H1 (cell line): ENCODE measurements around the gene PLCL1. TPM values are rescaled to one million over a fixed set of nuclear protein-coding genes. Genes with fewer than 3 reads are reported as not detected.

Experiments used
- CTCF ChIA-PET: fragments of 300-600 bp; sonication (Branson Sonifier 250); formaldehyde crosslinking; loops from one replicate; lab custom pipeline; 2021; ENCODE audit not compliant: partially characterized antibody; lab: Charles Lee
- POLR2A ChIA-PET: fragments of 300-600 bp; sonication (Branson Sonifier 250); formaldehyde crosslinking; loops from one replicate; lab custom pipeline; 2021; ENCODE audit warnings: inconsistent platforms; ENCODE audit not compliant: partially characterized antibody; lab: Charles Lee
- DNase-seq, 2 experiments: peaks; one replicate each; pipeline versions ENCODE4 v3.0.0 to v3.0.0-alpha.2; 2010 to 2022; ENCODE audit warnings: low spot score in 2 of 2, low read depth in 1 of 2, mixed read lengths in 1 of 2
- FAIRE-seq: peaks from 2 replicates; lab custom pipeline; 2011; peaks lifted over from hg19 to GRCh38; lab: Jason Lieb, UNC
- H2AFZ ChIP-seq: 2 replicates; pipeline ENCODE4 v1.8.1; 2012; ENCODE audit warnings: low read length, inconsistent platforms
- H2AK5ac ChIP-seq: 2 replicates; pipeline ENCODE4 v1.6.1; 2013; ENCODE audit warnings: low read depth, low read length
- H2BK120ac ChIP-seq: replicated peaks from 2 replicates; pipeline ENCODE3; 2013; ENCODE audit warnings: low read depth, low read length, inconsistent platforms
- H2BK12ac ChIP-seq: 2 replicates; pipeline ENCODE4 v1.6.1; 2013; ENCODE audit warnings: low read depth, low read length
- H2BK15ac ChIP-seq: 2 replicates; pipeline ENCODE4 v1.6.1; 2013; ENCODE audit warnings: low read length
- H2BK20ac ChIP-seq: 2 replicates; pipeline ENCODE4 v1.6.1; 2013; ENCODE audit warnings: low read length
- H2BK5ac ChIP-seq: 2 replicates; pipeline ENCODE4 v1.6.1; 2013; ENCODE audit warnings: low read depth, low read length
- H3K14ac ChIP-seq: 2 replicates; pipeline ENCODE4 v1.6.1; 2013; ENCODE audit warnings: inconsistent platforms; ENCODE audit not compliant: insufficient read length
- H3K18ac ChIP-seq: 2 replicates; pipeline ENCODE4 v1.6.1; 2013; ENCODE audit warnings: low read length; ENCODE audit errors: extremely low read depth
- H3K23ac ChIP-seq: 2 replicates; pipeline ENCODE4 v1.6.1; 2013; ENCODE audit warnings: inconsistent platforms; ENCODE audit not compliant: insufficient read length
- H3K23me2 ChIP-seq: 2 replicates; pipeline ENCODE4 v1.6.1; 2013; ENCODE audit warnings: low read depth, low read length
- H3K27ac ChIP-seq: 2 replicates; pipeline ENCODE4 v1.6.1; 2011; ENCODE audit warnings: low read depth, low read length, inconsistent platforms
- H3K27me3 ChIP-seq, 4 experiments: replicated peaks in 1 of 4; 1 replicate in 1 of 4; 2 replicates in 3 of 4; pipeline versions ENCODE4 v1.6.1 to v1.8.1; 2011 to 2013; ENCODE audit warnings: low read length in 3 of 4, mild to moderate bottlenecking in 3 of 4, inconsistent platforms in 2 of 4, mixed read lengths in 2 of 4, moderate library complexity in 1 of 4; ENCODE audit not compliant: control insufficient read depth in 3 of 4, insufficient read depth in 3 of 4; ENCODE audit errors: extremely low read depth in 1 of 4
- H3K36me3 ChIP-seq, 4 experiments: 2 replicates each; pipeline versions ENCODE4 v1.6.1 to v1.8.1; 2011 to 2013; ENCODE audit warnings: mild to moderate bottlenecking in 4 of 4, low read length in 3 of 4, moderate library complexity in 2 of 4, control low read depth in 1 of 4, inconsistent platforms in 1 of 4; ENCODE audit not compliant: insufficient read depth in 4 of 4, control insufficient read depth in 2 of 4
- H3K4ac ChIP-seq: replicated peaks from 2 replicates; pipeline ENCODE3; 2013; ENCODE audit warnings: low read length, low read depth, mixed read lengths, inconsistent platforms; ENCODE audit not compliant: insufficient read length
- H3K4me1 ChIP-seq, 4 experiments: replicated peaks in 1 of 4; 1 replicate in 1 of 4; 2 replicates in 3 of 4; pipeline versions ENCODE4 v1.6.1 to v1.8.1; 2011 to 2013; ENCODE audit warnings: low read length in 3 of 4, inconsistent platforms in 2 of 4, mixed read lengths in 1 of 4; ENCODE audit not compliant: insufficient read depth in 4 of 4, control insufficient read depth in 3 of 4
- H3K4me2 ChIP-seq, 2 experiments: 2 replicates each; pipeline versions ENCODE4 v1.6.1 to v1.8.1; 2011 to 2013; ENCODE audit warnings: low read depth in 2 of 2, low read length in 2 of 2, control low read depth in 1 of 2, inconsistent platforms in 1 of 2, mild to moderate bottlenecking in 1 of 2; ENCODE audit not compliant: insufficient read depth in 1 of 2
- H3K4me3 ChIP-seq, 4 experiments: fragments of 200-600, 300-600 bp in 1 of 4; sonication (generic), shearing (Covaris generic), sonication (Bioruptor Twin) in 1 of 4; 2 replicates each; pipeline versions ENCODE4 v1.5.1 to v1.8.1; 2011 to 2016; ENCODE audit warnings: low read length in 4 of 4, low read depth in 3 of 4, control low read depth in 2 of 4, inconsistent platforms in 2 of 4, mild to moderate bottlenecking in 2 of 4, mixed read lengths in 1 of 4, moderate library complexity in 1 of 4; ENCODE audit not compliant: insufficient read depth in 2 of 4; ENCODE audit errors: extremely low read depth in 1 of 4
- H3K56ac ChIP-seq: replicated peaks from 2 replicates; pipeline ENCODE3; 2013; ENCODE audit warnings: low read depth, mild to moderate bottlenecking, mixed read lengths, low read length, inconsistent platforms; ENCODE audit not compliant: insufficient read length
- H3K79me1 ChIP-seq: 2 replicates; pipeline ENCODE4 v1.6.1; 2013; ENCODE audit warnings: low read depth, low read length, control low read depth
- H3K79me2 ChIP-seq, 2 experiments: 2 replicates each; pipeline versions ENCODE4 v1.6.1 to v1.8.1; 2012 to 2013; ENCODE audit warnings: low read length in 2 of 2, mild to moderate bottlenecking in 2 of 2, inconsistent platforms in 1 of 2; ENCODE audit not compliant: insufficient read depth in 2 of 2, control insufficient read depth in 1 of 2
- H3K9ac ChIP-seq, 4 experiments: replicated peaks in 1 of 4; 1 replicate in 1 of 4; 2 replicates in 3 of 4; pipeline versions ENCODE4 v1.6.1 to v1.8.1; 2011 to 2013; ENCODE audit warnings: low read depth in 3 of 4, low read length in 3 of 4, control low read depth in 2 of 4, mild to moderate bottlenecking in 2 of 4, moderate library complexity in 2 of 4, inconsistent platforms in 1 of 4; ENCODE audit errors: extremely low read depth in 1 of 4
- H3K9me3 ChIP-seq, 2 experiments: 2 replicates each; pipeline versions ENCODE4 v1.6.1 to v1.8.1; 2012 to 2013; ENCODE audit warnings: mild to moderate bottlenecking in 2 of 2, moderate library complexity in 2 of 2, control low read depth in 1 of 2, inconsistent platforms in 1 of 2, low read depth in 1 of 2, low read length in 1 of 2, mixed read lengths in 1 of 2; ENCODE audit not compliant: insufficient read depth in 2 of 2
- H4K20me1 ChIP-seq, 2 experiments: replicated peaks in 1 of 2; 2 replicates each; pipeline versions ENCODE3 to v1.8.1; 2011 to 2013; ENCODE audit warnings: inconsistent platforms in 2 of 2, low read length in 2 of 2, mild to moderate bottlenecking in 1 of 2; ENCODE audit not compliant: insufficient read depth in 2 of 2, control insufficient read depth in 1 of 2
- H4K5ac ChIP-seq: 2 replicates; pipeline ENCODE4 v1.6.1; 2013; ENCODE audit warnings: low read length, low read depth, mixed read lengths, inconsistent platforms; ENCODE audit not compliant: insufficient read length
- H4K8ac ChIP-seq: 2 replicates; pipeline ENCODE4 v1.8.0; 2013; ENCODE audit warnings: mild to moderate bottlenecking, moderate library complexity, low read length, inconsistent platforms; ENCODE audit not compliant: insufficient read depth; ENCODE audit errors: extremely low read depth
- H4K91ac ChIP-seq: replicated peaks from 2 replicates; pipeline ENCODE3; 2013; ENCODE audit warnings: low read length, mixed read lengths, inconsistent platforms; ENCODE audit not compliant: insufficient read length
- CTCF ChIP-seq, 3 experiments: IDR thresholded peaks; 1 replicate in 2 of 3; 2 replicates in 1 of 3; pipeline versions ENCODE4 v1.5.1 to v1.6.1; 2011; ENCODE audit warnings: low read length in 3 of 3, mild to moderate bottlenecking in 3 of 3, inconsistent platforms in 2 of 3, low read depth in 1 of 3, moderate library complexity in 1 of 3; ENCODE audit not compliant: insufficient read depth in 1 of 3; ENCODE audit errors: control extremely low read depth in 1 of 3
- RAD21 ChIP-seq, 2 experiments: IDR thresholded peaks in 1 of 2; conservative IDR thresholded peaks in 1 of 2; 2 replicates each; pipeline ENCODE4 v1.6.1; 2011; ENCODE audit warnings: low read depth in 2 of 2, low read length in 2 of 2, improper control_type of control experiment in 1 of 2, inconsistent platforms in 1 of 2, mild to moderate bottlenecking in 1 of 2, moderate library complexity in 1 of 2
- SIN3A ChIP-seq, 2 experiments: IDR thresholded peaks in 1 of 2; conservative IDR thresholded peaks in 1 of 2; 2 replicates each; pipeline ENCODE4 v1.6.1; 2011 to 2012; ENCODE audit warnings: low read length in 2 of 2, improper control_type of control experiment in 1 of 2, low read depth in 1 of 2, mild to moderate bottlenecking in 1 of 2
- TBP ChIP-seq: IDR thresholded peaks from 2 replicates; pipeline ENCODE4 v1.6.1; 2011; ENCODE audit warnings: low read depth, low read length, improper control_type of control experiment
- WGBS, 2 experiments: shearing (Covaris generic) in 1 of 2; methylation state at CpG; one replicate each; pipeline versions ENCODE4 v1.1.6 to v1.1.7; 2013 to 2015; ENCODE audit warnings: low lambda C conversion rate in 2 of 2, mixed read lengths in 2 of 2, inconsistent platforms in 1 of 2, low coverage in 1 of 2, missing lambda C conversion rate in 1 of 2; ENCODE audit not compliant: insufficient replicate concordance in 2 of 2, insufficient coverage in 1 of 2, insufficient read length in 1 of 2; ENCODE audit errors: extremely low coverage in 1 of 2, missing lambda C conversion rate in 1 of 2; 5-methylcytosine and 5-hydroxymethylcytosine counted together
- polyA plus RNA-seq, 7 experiments: library from polyadenylated mRNA; depleted of rRNA in 3 of 7; stranded (reverse) in 5 of 7; unstranded in 2 of 7; fragments of >200 nt in 5 of 7; fragments of 200-250 nt in 2 of 7; gene quantifications; 1 replicate in 5 of 7; 2 replicates in 1 of 7; 4 replicates in 1 of 7; pipeline versions ENCODE4 v1.2.1 to v1.2.3, GENCODE V29; 2011 to 2013; ENCODE audit warnings: missing spikeins in 2 of 7, mixed read lengths in 2 of 7
- total RNA-seq: library from RNA; stranded (reverse); fragmentation: NEBNext Ultra II Directional; extraction: Animal tissue kit (Norgen Biotek cat#: 25700); gene quantifications from 2 replicates; pipeline ENCODE4 v1.2.1, GENCODE V29; 2021

PLCL1 gene
- total and polyA plus RNA-seq, 2 of the 8 experiments (the other 6 are each of a cell fraction or from before 2014, with no cell fraction given) = not detected

GRCh38 chr2:198127627-198128026, 323.2 kb downstream of the PLCL1 start:
- Histone ChIP-seq H3K4me1 (no peaks in the 10 kb centered on the region), H4K5ac (no peak overlapping the region), H2BK5ac (no peak overlapping the region), H2BK15ac (no peak overlapping the region), H2BK12ac (no peak overlapping the region), H3K23ac (no peak overlapping the region), H3K9ac (no peak overlapping the region), H3K79me2 (no peaks in the 10 kb centered on the region), H2AFZ (no peak overlapping the region), H4K20me1 (no peaks in the 10 kb centered on the region), H3K4ac (no peak overlapping the region), H4K91ac (no peak overlapping the region), H4K8ac (no peak overlapping the region), H3K36me3 (no peaks in the 10 kb centered on the region), H3K14ac (no peak overlapping the region), H3K27ac (no peak overlapping the region), H3K27me3 (no peaks in the 10 kb centered on the region), H3K56ac (no peak overlapping the region), H3K23me2 (no peaks in the 10 kb centered on the region), H3K4me2 (no peak overlapping the region), H3K4me3 (no peak overlapping the region), H3K18ac (no peak overlapping the region), H3K9me3 (no peaks in the 10 kb centered on the region), H2AK5ac (no peak overlapping the region), H3K79me1 (no peaks in the 10 kb centered on the region), H2BK20ac (no peak overlapping the region), H2BK120ac (no peak overlapping the region)
- POLR2A ChIA-PET = no interaction called here
- DNase-seq (no peak), FAIRE-seq (peak; percentile 73)
- CTCF ChIA-PET = interaction anchor here (0.8 to 4.1 kb wide), 42 partner anchors 9 to 770 kb away, joined by 3 to 34 read pairs (median 5); partner anchors contain the start of gene PLCL1
- TF ChIP-seq RAD21 (IDR thresholded peaks at IDR 0.05 in 1 of 2, conservative IDR thresholded peaks at IDR 0.05 in 1 of 2; ENCODE audit: low read depth in 2 of 2, low read length in 2 of 2) (peak; percentile 92 to 93), TBP (no peak), CTCF (IDR thresholded peaks at IDR 0.05; ENCODE audit: control extremely low read depth in 1 of 3, insufficient read depth in 1 of 3, low read depth in 1 of 3, low read length in 3 of 3) (peak; percentile 29 to 77 (median 61)), SIN3A (conservative IDR thresholded peaks at IDR 0.05 in 1 of 2, IDR thresholded peaks at IDR 0.05 in 1 of 2; ENCODE audit: low read depth in 1 of 2, low read length in 2 of 2) (0 out of 4 replicates have a peak, but pooled peaks of 1 of the 2 experiments have one; percentile 37)
- WGBS, 2 experiments = 24% methylated on average over 1 of the region's 1 CpG; no CpG with 5 or more reads in 1 of the 2 experiments
